HL-60 (cell line): ENCODE results near the gene STXBP5.

Experiments used
- DNase-seq, 2 experiments: peaks; one replicate each; pipeline ENCODE4 v3.0.0-alpha.2; 2010 to 2020; ENCODE audit warnings: low read depth in 1 of 2, low spot score in 1 of 2
- H3K27ac ChIP-seq: fragments of 250-450 bp; sonication (Bioruptor Pico); replicated peaks from 2 replicates; pipeline ENCODE4 v1.5.1; 2020; ENCODE audit warnings: mild to moderate bottlenecking, moderate library complexity
- H3K27me3 ChIP-seq: fragments of 250-450 bp; sonication (Bioruptor Pico); 2 replicates; pipeline ENCODE4 v1.5.1; 2021; ENCODE audit warnings: mild to moderate bottlenecking, moderate library complexity; ENCODE audit not compliant: insufficient read depth, poor library complexity, severe bottlenecking
- H3K4me3 ChIP-seq: replicated peaks from 2 replicates; pipeline ENCODE4 v1.5.1; 2011; ENCODE audit warnings: mild to moderate bottlenecking, control low read depth, low read length; ENCODE audit not compliant: insufficient read depth
- CTCF ChIP-seq: IDR thresholded peaks from one replicate; pipeline ENCODE4 v1.5.1; 2011; ENCODE audit warnings: low read length, control low read depth, inconsistent platforms; ENCODE audit not compliant: insufficient read depth
- GABPA ChIP-seq: IDR thresholded peaks from 2 replicates; pipeline ENCODE4 v1.6.1; 2012; ENCODE audit warnings: low read depth
- POLR2AphosphoS5 ChIP-seq: IDR thresholded peaks from 2 replicates; pipeline ENCODE4 v1.6.1; 2012; ENCODE audit warnings: low read depth
- REST ChIP-seq: IDR thresholded peaks from 2 replicates; pipeline ENCODE4 v1.6.1; 2012; ENCODE audit warnings: low read depth; ENCODE audit not compliant: insufficient replicate concordance
- SPI1 ChIP-seq: IDR thresholded peaks from 2 replicates; pipeline ENCODE4 v1.6.1; 2012; ENCODE audit warnings: low read depth, mild to moderate bottlenecking, borderline replicate concordance

Gene STXBP5

GRCh38 chr6:147325557-147325956, 121.3 kb downstream of the STXBP5 start:
- TF ChIP-seq SPI1: no peak
- no peak overlapping the region for H3K4me3 ChIP-seq
- DNase-seq: no peak

GRCh38 chr6:147331401-147331800, 127.2 kb downstream of the STXBP5 start:
- TF ChIP-seq SPI1: no peak
- no peak for TF ChIP-seq REST
- no peak for TF ChIP-seq POLR2AphosphoS5
- TF ChIP-seq GABPA: no peak
- no peak for TF ChIP-seq CTCF
- no peaks in the 10 kb centered on the region for H3K27me3 ChIP-seq
- H3K4me3 ChIP-seq: no peak overlapping the region
- no peak overlapping the region for H3K27ac ChIP-seq
- DNase-seq: no peak

More at GRCh38 chr6:147325557-147325956, 121.3 kb downstream of the STXBP5 start:
- H3K27me3 ChIP-seq: no peaks in the 10 kb centered on the region
- no peak overlapping the region for H3K27ac ChIP-seq

- Histone ChIP-seq H3K27me3 (no peaks in the 10 kb centered on the region), H3K27ac (no peak overlapping the region), H3K4me3 (no peak overlapping the region)
- TF ChIP-seq SPI1 (no peak), REST (no peak), POLR2AphosphoS5 (no peak), GABPA (no peak), CTCF (no peak)
- DNase-seq: no peak
Measured at GRCh38 chr6:147337921-147338320, 133.7 kb downstream of the STXBP5 start.

- no peaks in the 10 kb centered on the region for H3K27me3 ChIP-seq
- no peak for DNase-seq
- TF ChIP-seq SPI1: no peak
- TF ChIP-seq CTCF: no peak
- TF ChIP-seq REST: no peak
- TF ChIP-seq POLR2AphosphoS5: no peak
- TF ChIP-seq GABPA: no peak
- H3K27ac ChIP-seq: no peak overlapping the region
- H3K4me3 ChIP-seq: no peak overlapping the region
Measured at GRCh38 chr6:147341486-147341885, 137.3 kb downstream of the STXBP5 start.
